A673 (cell line): ENCODE measurements around the gene TRIL. TPM values are rescaled to one million over a fixed set of nuclear protein-coding genes. Genes with fewer than 3 reads are reported as not detected.
A peak's percentile ranks its signal among the peaks of the same experiment; 100 is the strongest.

Experiments
- BruUV-seq: library from RNA; stranded (reverse); fragments of 400-500 nt; replicated peaks from 2 replicates; lab custom pipeline; 2021; lab: Mats Ljungman, UMichigan
- CTCF ChIA-PET: fragments of 300-600 bp; sonication (Branson Sonifier 250); formaldehyde crosslinking; loops from one replicate; lab custom pipeline; 2022; ENCODE audit warnings: antibody characterized with exemption; lab: Charles Lee
- POLR2A ChIA-PET: fragments of 300-600 bp; sonication (Branson Sonifier 250); formaldehyde crosslinking; loops from one replicate; lab custom pipeline; 2022; ENCODE audit warnings: antibody characterized with exemption; ENCODE audit not compliant: low non-redundant PET; lab: Charles Lee
- DNase-seq: peaks from one replicate; pipeline ENCODE4 v3.0.0-alpha.2; 2015; ENCODE audit warnings: low spot score
- H3K27ac ChIP-seq: fragments of 200-600 bp; sonication (generic); 2 replicates; pipeline ENCODE4 v1.5.1; 2016; ENCODE audit warnings: mixed run types, low read depth, mild to moderate bottlenecking, mixed read lengths, antibody characterized with exemption, low read length; ENCODE audit not compliant: poor library complexity, severe bottlenecking
- H3K27me3 ChIP-seq: fragments of 200-600 bp; sonication (generic); replicated peaks from 2 replicates; pipeline ENCODE4 v1.6.1; 2017; ENCODE audit warnings: mixed run types, low read depth, mild to moderate bottlenecking, mixed read lengths, antibody characterized with exemption, low read length; ENCODE audit not compliant: insufficient read depth, poor library complexity
- H3K36me3 ChIP-seq: fragments of 200-600 bp; sonication (generic); 2 replicates; pipeline ENCODE4 v1.6.1; 2016; ENCODE audit warnings: mixed run types, mild to moderate bottlenecking, mixed read lengths, antibody characterized with exemption, low read length; ENCODE audit not compliant: insufficient read depth, poor library complexity, severe bottlenecking
- H3K4me1 ChIP-seq: fragments of 200-600 bp; sonication (generic); 2 replicates; pipeline ENCODE4 v1.6.1; 2017; ENCODE audit warnings: mixed run types, mild to moderate bottlenecking, mixed read lengths, antibody characterized with exemption, low read length; ENCODE audit not compliant: insufficient read depth, poor library complexity, severe bottlenecking
- H3K4me3 ChIP-seq: fragments of 200-600 bp; sonication (generic); 2 replicates; pipeline ENCODE4 v1.5.1; 2016; ENCODE audit warnings: low read depth, mixed run types, mild to moderate bottlenecking, mixed read lengths, low read length; ENCODE audit not compliant: poor library complexity, severe bottlenecking
- H3K9me3 ChIP-seq: fragments of 200-600 bp; sonication (generic); 2 replicates; pipeline ENCODE4 v1.6.1; 2016; ENCODE audit warnings: mixed run types, low read depth, mild to moderate bottlenecking, mixed read lengths, antibody characterized with exemption, low read length; ENCODE audit not compliant: poor library complexity, severe bottlenecking
- CTCF ChIP-seq: fragments of 300-800, 200-600 bp; sonication (generic); conservative IDR thresholded peaks from 2 replicates; pipeline ENCODE4 v1.5.1; 2017; ENCODE audit warnings: low read depth, mild to moderate bottlenecking, antibody characterized with exemption, low read length, moderate library complexity, mixed read lengths
- EZH2 ChIP-seq: fragments of 200-600 bp; sonication (generic); IDR thresholded peaks from 2 replicates; pipeline ENCODE4 v1.6.1; 2017; ENCODE audit warnings: borderline replicate concordance, low read depth, mild to moderate bottlenecking, mixed read lengths, antibody characterized with exemption, low read length; ENCODE audit not compliant: poor library complexity, severe bottlenecking
- intact Hi-C: fragments of 100-400 bp; cut with micrococcal nuclease; formaldehyde crosslinking; loops from one replicate; pipeline ENCODE4 v1.10.0; 2022; ENCODE audit not compliant: unreplicated experiment
- total RNA-seq: library from RNA; stranded (reverse); gene quantifications from 2 replicates; pipeline ENCODE4 v1.2.3, GENCODE V29; 2021

TRIL gene
- total RNA-seq, 1 experiment from 2014 or later: 4.8 TPM

GRCh38 chr7:28988091-28988490, 30.0 kb upstream of the TRIL start:
- Histone ChIP-seq H3K4me3 (no peak overlapping the region), H3K9me3 (no peaks in the 10 kb centered on the region), H3K36me3 (no peaks in the 10 kb centered on the region), H3K27ac (no peak overlapping the region), H3K4me1 (peaks cover 77% of the 10 kb centered on the region), H3K27me3 (no peaks in the 10 kb centered on the region)
- TF ChIP-seq CTCF (no peak), EZH2 (no peak)
- intact Hi-C loops: no loop called here
- BruUV-seq: no TSS peak
- POLR2A ChIA-PET: no interaction called here
- no peak for DNase-seq
- CTCF ChIA-PET: no interaction called here

GRCh38 chr7:28986765-28987110, 28.6 kb upstream of the TRIL start:
- TF ChIP-seq CTCF (no peak), EZH2 (no peak)
- POLR2A ChIA-PET: no interaction called here
- Histone ChIP-seq H3K4me1 (peaks cover 90% of the 10 kb centered on the region), H3K4me3 (no peak overlapping the region), H3K27ac (peak overlapping the region; percentile 26), H3K27me3 (no peaks in the 10 kb centered on the region), H3K9me3 (no peaks in the 10 kb centered on the region), H3K36me3 (no peaks in the 10 kb centered on the region)
- CTCF ChIA-PET: no interaction called here
- DNase-seq: no peak
- no TSS peak for BruUV-seq
- intact Hi-C loops: no loop called here

GRCh38 chr7:28986028-28986764, 28.1 kb upstream of the TRIL start:
- TF ChIP-seq EZH2 (no peak), CTCF (no peak)
- peak overlapping the region; percentile 26 for H3K27ac ChIP-seq
- DNase-seq: no peak
- CTCF ChIA-PET: no interaction called here
- H3K9me3 ChIP-seq: no peaks in the 10 kb centered on the region
- H3K4me1 ChIP-seq: peaks cover 96% of the 10 kb centered on the region
- intact Hi-C loops: no loop called here
- BruUV-seq: no TSS peak
- POLR2A ChIA-PET: no interaction called here
- H3K4me3 ChIP-seq: no peak overlapping the region
- no peaks in the 10 kb centered on the region for H3K27me3 ChIP-seq
- no peaks in the 10 kb centered on the region for H3K36me3 ChIP-seq
